Transverse colon (tissue), 4 donors: ENCODE measurements around the gene DNER.

Source experiments
- EP300 ChIP-seq: sonication (generic); formaldehyde crosslinking; IDR thresholded peaks from one replicate; pipeline ENCODE4 v1.6.1; 2017; ENCODE audit warnings: antibody characterized with exemption, low read depth
- POLR2AphosphoS5 ChIP-seq, 3 donors: sonication (generic); formaldehyde crosslinking; IDR thresholded peaks; one replicate each; pipeline ENCODE4 v1.6.1; 2016; ENCODE audit warnings: antibody characterized with exemption in 3 of 3
- TF ChIP-seq, protein P1 (sequence below), 5 experiments: fragments of 200-600 bp in 3 of 5; fragments of 450-650 bp in 2 of 5; sonication (generic) in 3 of 5; IDR thresholded peaks; 1 replicate in 2 of 5; 2 replicates in 3 of 5; pipeline ENCODE4 v1.5.1; 2016 to 2017; ENCODE audit warnings: antibody characterized with exemption in 5 of 5, inconsistent platforms in 3 of 5, mild to moderate bottlenecking in 2 of 5, moderate library complexity in 1 of 5

DNA sequence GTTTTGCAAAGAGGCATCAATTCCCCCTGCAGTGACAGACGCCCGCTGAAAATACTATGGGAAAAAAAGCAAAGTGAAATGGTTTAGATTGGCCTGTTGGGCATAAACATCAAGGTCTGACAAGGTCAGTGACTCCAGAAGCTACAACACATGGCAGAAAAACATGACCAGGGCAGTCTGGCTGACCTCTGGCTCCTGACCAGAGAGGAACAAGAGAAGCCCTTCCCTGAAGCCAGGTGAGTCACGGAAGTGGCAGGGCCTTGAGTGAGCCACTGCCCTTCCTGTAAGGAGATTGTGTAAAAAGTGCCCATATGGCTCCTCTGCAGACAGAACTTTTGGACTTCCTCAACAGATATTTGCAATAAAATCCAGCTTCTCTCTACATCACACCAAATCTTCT, 72.0 kb downstream of the DNER start:
- TF ChIP-seq, protein P1, sequence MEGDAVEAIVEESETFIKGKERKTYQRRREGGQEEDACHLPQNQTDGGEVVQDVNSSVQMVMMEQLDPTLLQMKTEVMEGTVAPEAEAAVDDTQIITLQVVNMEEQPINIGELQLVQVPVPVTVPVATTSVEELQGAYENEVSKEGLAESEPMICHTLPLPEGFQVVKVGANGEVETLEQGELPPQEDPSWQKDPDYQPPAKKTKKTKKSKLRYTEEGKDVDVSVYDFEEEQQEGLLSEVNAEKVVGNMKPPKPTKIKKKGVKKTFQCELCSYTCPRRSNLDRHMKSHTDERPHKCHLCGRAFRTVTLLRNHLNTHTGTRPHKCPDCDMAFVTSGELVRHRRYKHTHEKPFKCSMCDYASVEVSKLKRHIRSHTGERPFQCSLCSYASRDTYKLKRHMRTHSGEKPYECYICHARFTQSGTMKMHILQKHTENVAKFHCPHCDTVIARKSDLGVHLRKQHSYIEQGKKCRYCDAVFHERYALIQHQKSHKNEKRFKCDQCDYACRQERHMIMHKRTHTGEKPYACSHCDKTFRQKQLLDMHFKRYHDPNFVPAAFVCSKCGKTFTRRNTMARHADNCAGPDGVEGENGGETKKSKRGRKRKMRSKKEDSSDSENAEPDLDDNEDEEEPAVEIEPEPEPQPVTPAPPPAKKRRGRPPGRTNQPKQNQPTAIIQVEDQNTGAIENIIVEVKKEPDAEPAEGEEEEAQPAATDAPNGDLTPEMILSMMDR (IDR thresholded peaks at IDR 0.05), result no peak
- TF ChIP-seq EP300 (no peak), POLR2AphosphoS5 (IDR thresholded peaks at IDR 0.05) (no peak)
